HG03103 (cell line): ENCODE measurements around the gene CDT1.

Experiments used
- ATAC-seq: cut with Tn5 transposase; IDR thresholded peaks from one replicate; pipeline ENCODE4 v1.9.1; 2021; ENCODE audit warnings: low read depth; ENCODE audit not compliant: unreplicated experiment

Gene CDT1

DNA sequence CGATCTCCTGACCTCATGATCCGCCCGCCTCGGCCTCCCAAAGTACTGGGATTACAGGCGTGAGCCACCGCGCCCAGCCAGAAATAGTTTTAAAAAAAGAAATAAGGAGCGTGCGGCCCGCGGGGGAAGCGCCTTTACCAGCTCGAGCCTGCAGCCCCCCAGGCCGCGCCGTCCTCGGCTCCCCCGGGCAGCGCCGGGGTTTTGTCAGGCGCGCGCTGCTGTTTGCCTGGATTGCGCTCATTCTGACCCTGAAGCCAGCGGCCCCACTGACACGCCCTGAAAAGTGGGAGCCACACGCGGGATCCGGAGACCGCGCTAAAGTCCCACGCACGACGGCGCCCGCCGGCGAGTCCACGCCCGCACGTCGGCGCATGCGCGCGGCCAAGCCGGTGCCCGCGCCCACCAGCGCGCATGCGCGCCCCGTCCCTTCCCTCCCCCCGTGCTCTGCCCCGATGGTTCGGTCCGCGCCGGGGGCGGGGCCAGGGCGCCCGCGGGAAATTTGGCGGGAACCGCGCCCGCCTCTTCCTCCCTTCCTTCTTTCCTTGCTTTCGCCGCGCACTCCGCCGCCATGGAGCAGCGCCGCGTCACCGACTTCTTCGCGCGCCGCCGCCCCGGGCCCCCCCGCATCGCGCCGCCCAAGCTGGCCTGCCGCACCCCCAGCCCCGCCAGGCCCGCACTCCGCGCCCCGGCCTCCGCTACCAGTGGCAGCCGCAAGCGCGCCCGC is at the start of gene CDT1:
Gene CDT1 (plus strand): TSS at position 526 of the 724 bp plus-strand sequence. CDS start 43 bp downstream, at position 569.
- ATAC-seq = no peak

- no peak for ATAC-seq
These were observed 49.3 kb upstream of the CDT1 start for GRCh38 chr16:88754109-88754911.

- no peak for ATAC-seq
These were observed 48.5 kb upstream of the CDT1 start for GRCh38 chr16:88754912-88755744.

DNA sequence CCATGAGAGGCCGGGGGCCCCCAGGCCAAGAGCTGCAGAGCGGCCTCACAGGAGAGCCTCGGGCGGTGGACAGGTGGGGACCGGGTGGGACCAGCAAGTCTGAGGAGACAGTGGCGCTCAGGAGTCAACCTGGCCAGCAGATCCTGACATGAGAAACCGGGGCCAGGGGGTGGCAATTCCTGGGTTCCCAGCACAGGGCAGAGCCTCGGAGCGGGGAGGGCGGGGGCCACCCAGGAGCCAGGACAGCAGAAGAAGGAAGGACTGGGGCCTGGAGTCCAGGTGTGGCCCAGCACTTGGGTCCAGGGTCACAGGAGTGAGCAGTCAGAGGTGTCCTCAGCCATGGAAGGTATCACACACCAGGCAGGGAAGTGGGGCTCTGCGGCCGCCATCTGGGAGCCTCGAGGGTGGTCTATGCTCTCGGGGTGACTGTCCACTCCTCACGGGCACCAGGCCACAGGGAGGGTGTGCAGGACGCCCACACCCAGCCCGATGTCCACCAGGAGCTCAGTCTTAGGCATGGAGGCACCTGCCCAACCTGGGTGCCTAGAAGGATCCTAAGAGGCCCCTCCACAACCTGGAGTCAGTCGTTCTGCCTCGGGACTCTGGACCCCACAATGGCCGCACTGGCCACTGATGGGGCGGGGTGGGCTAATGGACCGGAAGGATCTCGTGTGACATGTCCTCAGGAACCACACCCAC is 47.7 kb upstream of the CDT1 start:
- no peak for ATAC-seq

GRCh38 chr16:88758227-88758943 is 45.2 kb upstream of the CDT1 start:
- no peak for ATAC-seq

DNA sequence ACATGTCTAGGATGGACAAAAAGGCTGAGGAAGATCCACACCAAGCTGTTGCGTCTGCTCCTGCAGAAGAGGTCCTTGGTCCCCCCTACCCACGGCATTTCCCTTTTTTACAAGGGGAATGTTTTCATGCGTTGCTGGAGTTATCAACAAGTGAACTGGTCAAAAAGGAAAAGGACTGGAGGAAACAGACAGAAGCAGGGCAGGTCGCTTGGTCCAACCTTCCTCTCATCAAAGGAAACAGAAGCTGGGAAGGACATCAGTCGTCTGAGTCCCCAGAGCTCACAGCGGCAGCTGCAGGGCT is 44.7 kb upstream of the CDT1 start:
- ATAC-seq = no peak

- ATAC-seq = no peak
These were observed 44.2 kb upstream of the CDT1 start for GRCh38 chr16:88759245-88759975.

DNA sequence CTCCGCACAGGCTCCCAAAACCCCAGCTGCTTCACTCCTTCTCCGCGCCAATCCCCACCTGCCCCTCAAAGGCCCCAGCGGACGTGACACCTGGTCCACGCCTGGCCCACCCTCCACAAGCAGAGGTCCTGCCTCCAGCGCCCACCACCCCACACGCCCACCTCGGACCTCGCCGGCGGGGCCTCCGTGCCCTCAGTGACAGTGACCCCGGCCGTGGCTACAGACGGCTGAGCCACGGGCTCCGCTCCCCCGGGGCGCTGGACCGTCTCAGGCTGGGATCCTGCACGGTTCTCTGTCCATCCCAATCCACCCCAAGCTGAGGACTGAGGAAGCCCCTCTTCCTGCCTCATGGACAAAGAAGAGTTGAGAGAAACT is 43.6 kb upstream of the CDT1 start:
- ATAC-seq = no peak

DNA sequence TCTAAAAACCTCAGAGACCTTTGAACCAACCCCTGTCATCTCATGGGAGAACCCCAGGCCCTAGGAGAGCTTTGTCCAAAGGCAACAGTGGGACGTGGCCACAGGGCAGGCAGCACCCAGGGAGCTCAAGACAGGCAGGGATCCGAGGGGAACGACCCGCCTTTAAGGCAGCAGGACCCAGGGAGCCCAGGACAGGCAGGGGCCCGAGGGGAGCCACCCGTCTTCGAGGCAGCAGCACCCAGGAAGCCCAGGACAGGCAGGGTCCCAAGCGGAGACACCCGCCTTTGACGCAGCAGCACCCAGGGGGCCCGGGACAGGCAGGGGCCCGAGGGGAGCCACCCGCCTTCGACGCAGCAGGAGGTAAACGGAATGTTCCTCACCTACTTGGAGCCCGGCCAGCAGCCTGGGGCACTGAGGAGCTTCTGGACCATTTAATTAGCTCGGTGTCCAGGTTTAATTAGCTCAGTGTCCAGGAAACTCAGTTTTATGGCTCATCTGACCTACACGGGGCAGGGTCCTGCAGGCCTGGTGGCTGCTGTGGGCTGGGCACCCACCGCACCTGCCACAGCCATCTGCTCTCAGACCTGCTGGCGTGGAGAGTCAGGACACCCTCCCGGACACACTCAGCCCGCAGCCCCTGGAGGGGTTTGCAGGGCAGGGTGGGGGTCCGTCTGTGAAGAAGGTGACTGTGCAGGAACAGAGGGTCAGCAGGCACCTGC is 43.0 kb upstream of the CDT1 start:
- ATAC-seq = no peak

DNA sequence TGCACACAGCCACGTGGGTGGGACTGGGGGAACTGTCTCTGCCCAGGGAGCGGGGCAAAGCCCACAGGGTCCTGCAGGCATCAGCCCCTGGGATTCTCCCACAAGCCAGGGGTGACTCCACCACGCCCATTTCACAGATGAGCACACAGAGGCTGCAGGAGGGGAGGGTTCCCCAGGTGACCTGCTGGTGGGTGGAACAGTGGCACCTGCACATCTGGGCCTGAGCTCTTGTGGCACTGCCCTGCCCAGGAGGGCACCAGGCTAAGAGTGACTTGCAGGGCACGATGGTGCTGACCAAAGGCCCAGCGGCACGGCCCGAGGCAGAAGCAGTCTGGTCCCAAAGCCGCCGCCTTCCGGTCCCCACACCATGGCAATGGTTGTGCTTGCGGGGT is 42.5 kb upstream of the CDT1 start:
- no peak for ATAC-seq

- no peak for ATAC-seq
These were observed 41.8 kb upstream of the CDT1 start for GRCh38 chr16:88761830-88762229.

- ATAC-seq = no peak
These were observed 41.2 kb upstream of the CDT1 start for GRCh38 chr16:88762258-88762870.

DNA sequence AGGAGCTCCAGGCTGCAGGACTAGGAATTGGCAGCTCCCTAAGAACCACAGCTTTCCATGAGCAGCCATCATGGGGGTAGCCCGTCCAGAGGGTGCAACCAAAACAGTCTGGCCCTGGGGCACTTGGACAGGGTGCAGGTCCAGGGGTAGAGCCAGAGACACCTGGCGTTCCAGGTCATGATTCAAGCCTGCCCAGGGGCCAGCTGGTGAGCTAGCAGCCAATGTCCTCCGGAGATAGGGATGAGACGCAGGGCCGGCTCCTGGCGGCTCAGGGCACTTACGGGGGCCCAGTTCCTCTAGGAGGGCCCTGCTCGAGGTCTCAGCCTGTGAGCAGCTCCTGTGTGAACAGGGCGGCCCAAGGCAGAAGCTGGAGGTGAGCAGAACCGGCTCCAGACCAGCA is 40.6 kb upstream of the CDT1 start:
- ATAC-seq = no peak

GRCh38 chr16:88763502-88764053 is 40.0 kb upstream of the CDT1 start:
- no peak for ATAC-seq

DNA sequence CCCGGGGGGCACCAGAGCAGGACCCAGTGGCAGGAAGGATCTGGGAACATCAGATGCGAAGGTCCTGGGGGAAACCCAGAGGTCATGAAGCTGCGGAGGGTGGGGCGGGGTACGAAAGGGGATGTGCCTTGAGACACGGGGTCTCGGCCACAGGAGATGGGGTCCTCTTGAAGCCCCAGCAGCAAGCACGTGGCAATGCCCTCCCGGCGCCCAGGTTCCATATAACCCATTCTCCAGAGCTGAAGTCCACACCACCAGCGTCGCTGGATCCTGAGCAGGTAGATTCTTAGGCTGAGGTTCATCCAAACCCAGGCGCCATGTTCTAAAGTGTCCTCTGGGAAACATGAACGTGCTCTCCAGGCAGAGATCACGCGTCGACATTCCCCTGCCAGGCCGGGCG is 39.5 kb upstream of the CDT1 start:
- ATAC-seq = no peak

DNA sequence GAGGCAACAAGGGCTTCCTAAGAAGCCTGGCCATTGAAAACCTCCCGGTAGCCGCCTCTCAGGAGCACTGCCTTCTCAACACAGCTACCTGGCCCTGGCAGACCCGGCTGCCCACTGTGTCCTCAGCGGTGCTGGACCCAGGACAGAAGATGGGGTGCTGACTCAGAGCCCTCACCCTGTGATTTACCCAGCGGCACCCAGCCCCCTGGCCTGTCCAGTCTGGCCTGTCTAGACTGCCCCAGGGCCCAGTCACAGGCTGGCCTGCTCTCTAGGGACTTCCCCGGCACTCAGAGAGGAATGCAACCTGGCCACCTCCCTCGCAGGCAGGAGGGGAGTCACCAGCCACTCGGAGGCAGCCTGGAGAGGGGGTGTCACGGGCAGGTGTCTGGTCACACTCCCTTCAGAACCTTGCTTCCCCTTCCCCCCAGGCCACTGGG is 38.7 kb upstream of the CDT1 start:
- ATAC-seq = no peak

DNA sequence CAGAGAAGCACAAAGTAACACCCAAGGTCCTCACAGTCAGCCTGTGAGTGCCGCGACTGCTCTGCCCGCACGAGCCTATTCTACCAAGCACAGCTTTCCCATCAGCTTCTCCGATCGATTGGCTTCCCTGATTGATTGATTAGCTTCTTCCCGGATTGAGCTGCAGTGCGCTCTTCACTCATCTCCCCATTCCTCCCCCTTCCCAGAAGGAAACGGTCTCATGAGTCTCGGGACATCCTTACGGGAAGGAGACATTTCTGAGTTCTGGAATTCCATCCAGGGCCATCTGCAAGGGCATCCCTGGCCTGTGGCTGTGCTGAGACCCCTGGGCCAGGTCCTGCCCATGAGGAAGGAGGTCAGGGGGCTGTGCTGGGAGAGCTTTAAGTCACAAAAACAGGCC is 36.6 kb upstream of the CDT1 start:
- ATAC-seq = no peak

DNA sequence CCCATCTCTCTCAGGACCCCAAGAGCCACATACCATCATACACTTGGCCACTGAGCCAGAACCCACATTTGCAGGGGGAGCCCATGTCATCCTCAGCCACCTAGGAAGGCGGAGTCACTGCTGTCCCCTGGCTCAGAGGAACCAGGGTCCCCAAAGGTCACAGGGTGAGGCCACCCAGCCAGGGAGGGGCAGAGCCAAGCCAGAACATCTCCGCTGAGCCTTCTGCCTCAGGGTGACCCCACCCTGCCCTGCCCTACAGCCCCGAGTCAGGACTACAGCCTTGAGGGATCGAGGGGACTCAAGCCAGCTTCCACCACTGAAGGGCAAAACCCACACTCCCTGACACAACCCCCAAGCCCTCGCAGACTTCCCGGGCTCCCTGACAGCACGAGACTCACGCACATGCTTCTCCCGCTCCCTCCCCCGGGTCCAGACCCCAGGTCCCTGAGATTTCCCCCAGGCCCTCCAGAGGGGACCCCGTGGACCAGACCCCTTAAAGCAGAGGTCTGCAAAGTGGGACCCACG is 36.0 kb upstream of the CDT1 start:
- no peak for ATAC-seq
